Fibroblast of lung (primary cell): ENCODE results near the gene CLEC4A. TPM values are rescaled to one million over a fixed set of nuclear protein-coding genes. Genes with fewer than 3 reads are reported as not detected.
"Not testable (repeated sequence)": the region's sequence is repeated elsewhere in the genome, so short reads cannot be mapped to it uniquely, and the experiment has no call there.

Experiments used
- DNase-seq, 2 donors: peaks; one replicate each; pipeline versions ENCODE4 v3.0.0 to v3.0.0-alpha.2; 2010; ENCODE audit warnings: low read depth in 2 of 2
- H2AFZ ChIP-seq: 2 replicates; pipeline ENCODE4 v1.5.1; 2012; ENCODE audit warnings: low read length, control low read depth, inconsistent platforms
- H3K27ac ChIP-seq: 2 replicates; pipeline ENCODE4 v1.5.1; 2011; ENCODE audit warnings: low read length, control low read depth; ENCODE audit not compliant: insufficient read depth
- H3K27me3 ChIP-seq: 2 replicates; pipeline ENCODE4 v1.5.1; 2011; ENCODE audit warnings: mild to moderate bottlenecking, low read length; ENCODE audit not compliant: control insufficient read depth, insufficient read depth
- H3K36me3 ChIP-seq: 2 replicates; pipeline ENCODE4 v1.5.1; 2011; ENCODE audit warnings: low read length; ENCODE audit not compliant: control insufficient read depth, insufficient read depth
- H3K4me1 ChIP-seq: 2 replicates; pipeline ENCODE4 v1.5.1; 2011; ENCODE audit warnings: low read length; ENCODE audit not compliant: control insufficient read depth, insufficient read depth; ENCODE audit errors: extremely low read depth
- H3K4me2 ChIP-seq: 2 replicates; pipeline ENCODE4 v1.5.1; 2011; ENCODE audit warnings: low read length, control low read depth; ENCODE audit not compliant: insufficient read depth; ENCODE audit errors: extremely low read depth
- H3K4me3 ChIP-seq, 4 experiments: fragments of 200-600 bp in 1 of 4; sonication (generic) in 1 of 4; replicated peaks in 1 of 4; 2 replicates each; pipeline ENCODE4 v1.5.1; 2011 to 2016; ENCODE audit warnings: low read length in 4 of 4, low read depth in 3 of 4, mild to moderate bottlenecking in 3 of 4, control low read depth in 2 of 4, inconsistent platforms in 1 of 4, mixed read lengths in 1 of 4; ENCODE audit not compliant: insufficient read depth in 1 of 4; ENCODE audit errors: control extremely low read depth in 1 of 4
- H3K79me2 ChIP-seq: 2 replicates; pipeline ENCODE4 v1.5.1; 2012; ENCODE audit warnings: mild to moderate bottlenecking, low read length, inconsistent platforms; ENCODE audit not compliant: control insufficient read depth, insufficient read depth
- H3K9ac ChIP-seq: 2 replicates; pipeline ENCODE4 v1.5.1; 2011; ENCODE audit warnings: mild to moderate bottlenecking, low read length, control low read depth; ENCODE audit not compliant: insufficient read depth
- H3K9me3 ChIP-seq: 2 replicates; pipeline ENCODE4 v1.5.1; 2012; ENCODE audit warnings: low read depth, low read length; ENCODE audit not compliant: control insufficient read depth, insufficient read depth
- H4K20me1 ChIP-seq: 2 replicates; pipeline ENCODE4 v1.5.1; 2011; ENCODE audit warnings: low read length; ENCODE audit not compliant: control insufficient read depth, insufficient read depth; ENCODE audit errors: extremely low read depth
- CTCF ChIP-seq, 2 donors: IDR thresholded peaks in 1 of 2; conservative IDR thresholded peaks in 1 of 2; 1 replicate in 1 of 2; 2 replicates in 1 of 2; pipeline ENCODE4 v1.5.1; 2011 to 2012; ENCODE audit warnings: low read length in 2 of 2, control low read depth in 1 of 2, inconsistent platforms in 1 of 2, low read depth in 1 of 2, mild to moderate bottlenecking in 1 of 2
- EZH2 ChIP-seq: IDR thresholded peaks from 2 replicates; pipeline ENCODE4 v1.5.1; 2012; ENCODE audit warnings: low read length, control low read depth, mild to moderate bottlenecking; ENCODE audit errors: missing control alignments
- polyA plus RNA-seq, 2 donors: library from polyadenylated mRNA; depleted of rRNA in 1 of 2; stranded (reverse) in 1 of 2; unstranded in 1 of 2; fragments of >200 nt; gene quantifications; 2 replicates each; pipeline ENCODE4 v1.2.1, GENCODE V29; 2011 to 2012; ENCODE audit warnings: missing spikeins in 1 of 2
- total RNA-seq: library from RNA; depleted of rRNA; stranded (reverse); fragments of >200 nt; gene quantifications from 2 replicates; pipeline ENCODE4 v1.2.1, GENCODE V29; 2014

Gene CLEC4A
- total and polyA plus RNA-seq, 2 donors (not counting 1 experiment from before 2014, with no cell fraction given): 0.26 to 0.33 TPM

GRCh38 chr12:8157484-8158198, 34.2 kb downstream of the CLEC4A start:
- Histone ChIP-seq H3K9me3 (no peaks in the 10 kb centered on the region), H3K4me1 (no peaks in the 10 kb centered on the region), H3K36me3 (no peaks in the 10 kb centered on the region), H3K79me2 (no peaks in the 10 kb centered on the region), H3K9ac (no peak overlapping the region), H3K4me2 (no peak overlapping the region), H2AFZ (no peak overlapping the region), H3K27ac (no peak overlapping the region), H3K27me3 (no peaks in the 10 kb centered on the region), H4K20me1 (no peaks in the 10 kb centered on the region), H3K4me3 (no peak overlapping the region)
- TF ChIP-seq EZH2 (no peak), CTCF (conservative IDR thresholded peaks at IDR 0.05 in 1 of 2, IDR thresholded peaks at IDR 0.05 in 1 of 2; ENCODE audit: low read depth in 1 of 2, low read length in 2 of 2) (no peak)
- peak in 1 of 2 donors; percentile 4 for DNase-seq

GRCh38 chr12:8172911-8173310, 49.5 kb downstream of the CLEC4A start:
- H3K4me3 ChIP-seq, H4K20me1 ChIP-seq, H3K4me1 ChIP-seq, H3K9me3 ChIP-seq, H3K27ac ChIP-seq, H3K4me2 ChIP-seq, H3K79me2 ChIP-seq, H3K27me3 ChIP-seq, DNase-seq, H2AFZ ChIP-seq, H3K36me3 ChIP-seq, H3K9ac ChIP-seq: not testable (repeated sequence)

- H3K9me3 ChIP-seq, H2AFZ ChIP-seq, H3K27me3 ChIP-seq, H3K79me2 ChIP-seq, H3K4me1 ChIP-seq, H4K20me1 ChIP-seq, H3K36me3 ChIP-seq: not testable (repeated sequence)
- peak overlapping the region; percentile 53 for H3K27ac ChIP-seq
- peak overlapping the region; percentile 35 for H3K4me2 ChIP-seq
- H3K9ac ChIP-seq: peak overlapping the region; percentile 51
- TF ChIP-seq CTCF (conservative IDR thresholded peaks at IDR 0.05 in 1 of 2, IDR thresholded peaks at IDR 0.05 in 1 of 2; ENCODE audit: low read depth in 1 of 2, low read length in 2 of 2): peak; percentile 35 to 58
- peak overlapping the region; percentile 40 to 64 (median 48) for H3K4me3 ChIP-seq
- DNase-seq: peak; percentile 37 to 49
Measured at GRCh38 chr12:8179989-8180585, 56.7 kb downstream of the CLEC4A start.

GRCh38 chr12:8181271-8181670, 57.9 kb downstream of the CLEC4A start:
- H2AFZ ChIP-seq, H3K27me3 ChIP-seq, H3K9ac ChIP-seq, H3K4me1 ChIP-seq, H3K79me2 ChIP-seq, H3K27ac ChIP-seq, H3K4me2 ChIP-seq, H3K9me3 ChIP-seq, H3K36me3 ChIP-seq, H4K20me1 ChIP-seq: not testable (repeated sequence)
- peak in 1 of 2 donors; percentile 0 for DNase-seq
- H3K4me3 ChIP-seq: peak overlapping the region in 2 of 4 experiments; percentile 10 to 64

- H3K27me3 ChIP-seq, H3K9me3 ChIP-seq, H3K36me3 ChIP-seq, H3K4me1 ChIP-seq, DNase-seq, H3K4me2 ChIP-seq, H3K79me2 ChIP-seq, H3K4me3 ChIP-seq, H4K20me1 ChIP-seq, H2AFZ ChIP-seq, H3K27ac ChIP-seq, H3K9ac ChIP-seq: not testable (repeated sequence)
Measured at GRCh38 chr12:8182923-8183322, 59.5 kb downstream of the CLEC4A start.
